GM12874 (cell line): ENCODE measurements around the gene HAUS1.

Source experiments
- TF ChIP-seq, protein P1 (sequence below): IDR thresholded peaks from 2 replicates; pipeline ENCODE4 v1.5.1; 2011; ENCODE audit warnings: low read depth, mild to moderate bottlenecking, control low read depth, low read length, moderate library complexity; ENCODE audit not compliant: insufficient read depth

The HAUS1 gene

DNA sequence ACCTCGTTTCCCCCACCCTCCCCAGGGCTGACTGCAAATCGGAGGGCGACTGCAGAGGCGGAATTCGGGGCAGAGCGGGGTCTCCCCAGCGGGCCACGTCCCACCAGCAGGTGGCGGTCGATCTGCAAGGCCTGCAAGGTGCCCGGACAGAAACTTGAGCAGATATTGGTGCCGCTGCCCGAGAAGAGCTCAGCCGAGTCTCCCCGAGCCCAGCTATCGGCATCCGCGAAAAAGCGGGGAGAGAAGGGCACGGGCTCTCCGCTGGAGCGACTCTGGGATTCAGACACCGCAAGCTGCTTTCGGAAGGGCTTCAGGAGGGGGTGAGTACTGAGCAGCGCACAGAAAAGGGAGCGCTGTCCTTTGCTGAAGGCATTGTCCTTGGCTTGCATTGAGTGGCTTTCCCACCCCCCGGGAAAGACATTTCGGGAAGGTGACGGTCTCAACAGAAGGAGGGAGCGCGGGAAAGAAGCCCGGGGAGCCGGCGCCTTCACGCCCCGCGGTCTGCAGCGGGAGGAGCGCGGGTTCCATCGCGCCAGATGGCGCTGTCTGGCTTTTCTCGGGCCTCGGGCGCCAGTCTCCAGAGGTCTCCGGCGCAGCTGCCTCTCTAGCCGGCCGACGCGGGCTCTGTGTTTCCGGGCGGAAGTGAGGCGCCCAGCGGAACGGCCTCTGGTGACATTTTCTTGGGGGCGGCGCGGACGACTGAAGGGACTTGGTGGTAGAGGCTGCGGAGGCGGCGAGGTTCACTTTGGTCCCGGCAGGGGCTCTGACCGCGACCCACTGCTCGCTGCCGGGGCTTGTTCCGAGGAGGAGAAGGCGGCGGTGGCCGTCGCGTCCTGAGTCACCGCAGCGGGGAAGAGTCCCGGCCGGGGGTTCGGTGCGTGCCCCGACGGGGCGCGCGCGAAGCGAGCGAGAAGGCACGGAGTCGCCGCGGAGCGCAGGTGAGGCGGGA lies 69.5 kb downstream of the HAUS1 start:
- TF ChIP-seq, protein P1, sequence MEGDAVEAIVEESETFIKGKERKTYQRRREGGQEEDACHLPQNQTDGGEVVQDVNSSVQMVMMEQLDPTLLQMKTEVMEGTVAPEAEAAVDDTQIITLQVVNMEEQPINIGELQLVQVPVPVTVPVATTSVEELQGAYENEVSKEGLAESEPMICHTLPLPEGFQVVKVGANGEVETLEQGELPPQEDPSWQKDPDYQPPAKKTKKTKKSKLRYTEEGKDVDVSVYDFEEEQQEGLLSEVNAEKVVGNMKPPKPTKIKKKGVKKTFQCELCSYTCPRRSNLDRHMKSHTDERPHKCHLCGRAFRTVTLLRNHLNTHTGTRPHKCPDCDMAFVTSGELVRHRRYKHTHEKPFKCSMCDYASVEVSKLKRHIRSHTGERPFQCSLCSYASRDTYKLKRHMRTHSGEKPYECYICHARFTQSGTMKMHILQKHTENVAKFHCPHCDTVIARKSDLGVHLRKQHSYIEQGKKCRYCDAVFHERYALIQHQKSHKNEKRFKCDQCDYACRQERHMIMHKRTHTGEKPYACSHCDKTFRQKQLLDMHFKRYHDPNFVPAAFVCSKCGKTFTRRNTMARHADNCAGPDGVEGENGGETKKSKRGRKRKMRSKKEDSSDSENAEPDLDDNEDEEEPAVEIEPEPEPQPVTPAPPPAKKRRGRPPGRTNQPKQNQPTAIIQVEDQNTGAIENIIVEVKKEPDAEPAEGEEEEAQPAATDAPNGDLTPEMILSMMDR, result peak; percentile 99

- TF ChIP-seq, protein P1, result no peak
Measured at GRCh38 chr18:46174342-46175041, 70.3 kb downstream of the HAUS1 start.

GRCh38 chr18:46176001-46176400 lies 71.8 kb downstream of the HAUS1 start:
- TF ChIP-seq, protein P1, result no peak
